ENCODE data around the gene BMP7. TPM values are rescaled to one million over a fixed set of nuclear protein-coding genes. Genes with fewer than 3 reads are reported as not detected.
"Not testable (repeated sequence)": the region's sequence is repeated elsewhere in the genome, so short reads cannot be mapped to it uniquely, and the experiment has no call there.

The BMP7 gene
- total and polyA plus RNA-seq, 7 donors = 0.03 TPM; not detected in 5

DNA sequence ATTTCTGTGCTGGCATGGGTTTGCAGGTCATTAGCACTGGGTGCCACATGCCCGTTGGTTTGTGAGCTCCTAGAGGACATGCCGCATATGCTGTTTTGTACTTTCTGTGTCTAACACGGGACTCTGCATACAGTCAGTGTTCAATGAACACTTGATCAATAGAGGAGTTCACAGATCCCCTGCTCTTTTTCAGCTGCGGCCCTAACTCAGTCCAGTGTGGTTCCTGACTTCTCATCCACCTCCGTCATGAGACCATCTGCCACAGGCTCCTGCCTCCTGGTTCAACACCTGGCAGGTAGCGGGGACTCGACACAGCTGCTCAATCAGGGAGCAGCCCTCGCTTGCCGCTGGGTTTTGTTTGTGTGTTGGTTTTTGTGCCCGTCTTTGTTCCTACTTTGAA lies 13.8 kb upstream of the BMP7 start:
- Histone ChIP-seq H3K27ac (no peak overlapping the region), H3K4me1 (no peaks in the 10 kb centered on the region), H3K36me3 (ENCODE audit: insufficient read depth in 1 of 2, low read depth in 1 of 2) (no peaks in the 10 kb centered on the region), H3K9me3 (no peaks in the 10 kb centered on the region), H3K4me3 (no peak overlapping the region), H3K27me3 (ENCODE audit: insufficient read depth in 3 of 3, low read length in 2 of 3) (peaks cover 0 to 33% (median 7%) of the 10 kb centered on the region in 3 donors)
- TF ChIP-seq CTCF (IDR thresholded peaks at IDR 0.05) = no peak
- WGBS, 3 donors = 86 to 90% (median 88%) methylated on average over 10 of the region's 10 CpGs
- intact Hi-C loops (cut with DNase I) = no loop called here
- no peak for ATAC-seq
- DNase-seq = no peak

DNA sequence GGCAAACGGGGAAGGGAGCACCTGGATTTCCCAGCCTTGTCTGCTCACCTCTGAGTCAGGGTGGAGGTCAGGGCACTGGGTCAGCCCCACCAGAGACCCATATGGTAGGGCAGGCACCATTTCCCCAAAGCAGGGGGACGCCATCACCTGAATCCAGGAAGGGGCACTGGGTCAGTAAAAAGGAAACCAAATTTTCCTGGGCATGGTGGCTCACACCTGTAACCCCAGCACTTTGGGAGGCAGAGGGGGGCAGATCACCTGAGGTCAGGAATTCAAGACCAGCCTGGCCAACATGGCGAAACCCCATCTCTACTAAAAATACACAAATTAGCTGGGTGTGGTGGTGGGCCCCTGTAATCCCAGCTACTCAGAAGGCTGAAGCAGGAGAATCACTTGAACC lies 13.1 kb upstream of the BMP7 start:
- H3K36me3 ChIP-seq (ENCODE audit: insufficient read depth in 1 of 2, low read depth in 1 of 2); H3K4me3 ChIP-seq; intact Hi-C loops (cut with DNase I); H3K9me3 ChIP-seq; H3K4me1 ChIP-seq; DNase-seq; H3K27ac ChIP-seq; ATAC-seq: not testable (repeated sequence)
- H3K27me3 ChIP-seq (ENCODE audit: insufficient read depth in 3 of 3, low read length in 2 of 3) = peaks cover 0 to 33% (median 8%) of the 10 kb centered on the region in 3 donors
- WGBS, 3 donors = 83 to 94% (median 90%) methylated on average over 3 of the region's 3 CpGs

GRCh38 chr20:57278457-57278856 lies 12.0 kb upstream of the BMP7 start:
- no peak for DNase-seq

DNA sequence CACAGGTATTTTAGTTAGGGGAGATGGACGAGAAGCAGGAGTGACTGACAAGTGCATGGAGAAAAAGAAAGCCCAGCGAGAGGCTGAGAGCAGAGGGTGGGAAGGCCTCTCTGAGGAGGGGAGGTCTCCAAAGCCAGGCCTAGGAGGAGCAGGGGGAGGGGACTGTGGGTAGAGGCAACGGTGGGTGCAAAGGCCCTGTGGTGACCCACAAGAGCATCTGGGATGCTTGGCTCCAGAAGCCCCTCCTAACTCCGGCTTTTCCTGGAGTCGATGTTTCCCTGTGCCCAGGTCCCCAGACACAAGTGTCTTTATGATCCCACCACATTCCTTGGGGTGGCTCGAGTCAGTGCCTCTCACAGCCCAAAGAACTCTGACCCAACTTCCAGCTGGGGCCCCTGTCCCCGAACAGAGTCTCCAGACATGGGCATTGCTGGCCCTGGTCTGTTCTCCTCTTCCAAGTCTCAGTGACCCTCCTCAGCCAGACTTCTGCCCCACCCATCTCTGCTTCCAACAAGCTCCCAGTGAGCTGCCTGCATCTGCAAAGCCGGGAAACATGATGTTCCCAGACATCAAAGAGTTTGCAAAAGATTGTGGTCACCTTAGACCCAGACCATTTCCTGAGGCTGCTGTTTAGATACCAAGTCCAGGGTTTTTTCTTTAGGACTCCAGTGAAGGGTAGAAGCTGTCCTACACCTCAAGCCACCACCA lies 11.1 kb upstream of the BMP7 start:
- no peaks in the 10 kb centered on the region for H3K9me3 ChIP-seq
- intact Hi-C loops (cut with DNase I) = no loop called here
- WGBS, 3 donors = 69 to 74% (median 69%) methylated on average over 8 of the region's 8 CpGs

More at GRCh38 chr20:57278457-57278856, 12.0 kb upstream of the BMP7 start:
- H3K27me3 ChIP-seq (ENCODE audit: insufficient read depth in 3 of 3, low read length in 2 of 3) = peaks cover 0 to 30% (median 8%) of the 10 kb centered on the region in 3 donors
- H3K36me3 ChIP-seq (ENCODE audit: insufficient read depth in 1 of 2, low read depth in 1 of 2) = no peaks in the 10 kb centered on the region
- intact Hi-C loops (cut with DNase I) = no loop called here
- no peak overlapping the region for H3K4me3 ChIP-seq
- H3K27ac ChIP-seq = no peak overlapping the region
- no peak for ATAC-seq
- no peaks in the 10 kb centered on the region for H3K4me1 ChIP-seq
- 47 to 54% (median 47%) methylated on average over 9 of the region's 9 CpGs for WGBS, 3 donors
- no peak for TF ChIP-seq CTCF (IDR thresholded peaks at IDR 0.05)
- no peaks in the 10 kb centered on the region for H3K9me3 ChIP-seq

GRCh38 chr20:57276221-57276620 lies 9.8 kb upstream of the BMP7 start:
- H3K36me3 ChIP-seq (ENCODE audit: insufficient read depth in 1 of 2, low read depth in 1 of 2) = no peaks in the 10 kb centered on the region
- no peaks in the 10 kb centered on the region for H3K4me1 ChIP-seq
- ATAC-seq = no peak
- H3K27ac ChIP-seq = no peak overlapping the region
- TF ChIP-seq CTCF (IDR thresholded peaks at IDR 0.05) = no peak
- intact Hi-C loops (cut with DNase I) = no loop called here
- no peak for DNase-seq
- 75 to 83% (median 78%) methylated on average over 5 of the region's 5 CpGs for WGBS, 3 donors
- H3K4me3 ChIP-seq = no peak overlapping the region
- peaks cover 0 to 19% (median 5%) of the 10 kb centered on the region in 3 donors for H3K27me3 ChIP-seq (ENCODE audit: insufficient read depth in 3 of 3, low read length in 2 of 3)
- H3K9me3 ChIP-seq = no peaks in the 10 kb centered on the region

More for the DNA sequence above, 11.1 kb upstream of the BMP7 start:
- no peak for DNase-seq
- H3K4me3 ChIP-seq = no peak overlapping the region
- no peaks in the 10 kb centered on the region for H3K36me3 ChIP-seq (ENCODE audit: insufficient read depth in 1 of 2, low read depth in 1 of 2)
- TF ChIP-seq CTCF (IDR thresholded peaks at IDR 0.05) = no peak
- H3K27ac ChIP-seq = no peak overlapping the region
- no peak for ATAC-seq
- peaks cover 0 to 25% (median 6%) of the 10 kb centered on the region in 3 donors for H3K27me3 ChIP-seq (ENCODE audit: insufficient read depth in 3 of 3, low read length in 2 of 3)
- no peaks in the 10 kb centered on the region for H3K4me1 ChIP-seq
